NB4 (cell line): ENCODE measurements around the gene LCNL1.

Source experiments
- DNase-seq: peaks from one replicate; pipeline ENCODE4 v3.0.0; 2010; ENCODE audit warnings: low read depth
- H3K4me3 ChIP-seq: one replicate; pipeline ENCODE4 v1.5.1; 2011; ENCODE audit warnings: mild to moderate bottlenecking, low read depth, low read length, moderate library complexity
- MYC ChIP-seq: IDR thresholded peaks from 2 replicates; pipeline ENCODE4 v1.6.1; 2011; ENCODE audit warnings: low read depth, low read length
- POLR2A ChIP-seq: IDR thresholded peaks from 2 replicates; pipeline ENCODE4 v1.6.1; 2011; ENCODE audit warnings: mild to moderate bottlenecking; ENCODE audit not compliant: insufficient read length; ENCODE audit errors: extremely low read depth
- TF ChIP-seq, protein P1 (sequence below): IDR thresholded peaks from 2 replicates; pipeline ENCODE4 v1.6.1; 2011; ENCODE audit warnings: low read depth, low read length
- TF ChIP-seq, protein P2 (sequence below): IDR thresholded peaks from one replicate; pipeline ENCODE4 v1.5.1; 2012; ENCODE audit warnings: low read depth, low read length

Gene LCNL1

DNA sequence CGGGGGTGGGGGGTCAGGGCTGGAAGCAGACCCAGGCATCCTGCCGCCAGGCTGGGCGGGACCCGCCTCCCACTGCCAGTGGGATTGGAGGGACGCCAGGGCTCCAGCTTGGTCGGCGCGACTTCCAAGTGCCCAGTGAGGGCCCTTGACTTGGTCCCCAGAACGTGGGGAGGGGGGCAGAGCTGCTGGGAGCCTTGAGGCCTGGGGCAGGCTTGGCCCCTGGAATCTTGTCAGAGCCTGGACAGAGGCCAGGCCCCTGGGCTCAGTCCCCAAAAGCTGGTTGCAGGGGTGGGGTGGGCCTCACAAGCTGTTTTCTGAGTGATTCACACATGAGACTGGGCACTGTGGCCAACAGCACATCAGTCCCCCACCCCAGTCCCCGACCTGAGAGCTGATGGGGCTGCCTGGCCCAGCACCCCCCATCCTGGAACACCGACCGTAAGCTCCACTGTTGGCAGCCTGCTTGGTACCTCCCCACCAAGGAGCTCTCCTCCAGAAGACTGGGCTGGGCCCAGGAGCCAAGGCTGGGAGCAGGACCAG, 13.0 kb downstream of the LCNL1 start:
- TF ChIP-seq POLR2A = no peak
- no peak overlapping the region for H3K4me3 ChIP-seq
- no peak for DNase-seq

DNA sequence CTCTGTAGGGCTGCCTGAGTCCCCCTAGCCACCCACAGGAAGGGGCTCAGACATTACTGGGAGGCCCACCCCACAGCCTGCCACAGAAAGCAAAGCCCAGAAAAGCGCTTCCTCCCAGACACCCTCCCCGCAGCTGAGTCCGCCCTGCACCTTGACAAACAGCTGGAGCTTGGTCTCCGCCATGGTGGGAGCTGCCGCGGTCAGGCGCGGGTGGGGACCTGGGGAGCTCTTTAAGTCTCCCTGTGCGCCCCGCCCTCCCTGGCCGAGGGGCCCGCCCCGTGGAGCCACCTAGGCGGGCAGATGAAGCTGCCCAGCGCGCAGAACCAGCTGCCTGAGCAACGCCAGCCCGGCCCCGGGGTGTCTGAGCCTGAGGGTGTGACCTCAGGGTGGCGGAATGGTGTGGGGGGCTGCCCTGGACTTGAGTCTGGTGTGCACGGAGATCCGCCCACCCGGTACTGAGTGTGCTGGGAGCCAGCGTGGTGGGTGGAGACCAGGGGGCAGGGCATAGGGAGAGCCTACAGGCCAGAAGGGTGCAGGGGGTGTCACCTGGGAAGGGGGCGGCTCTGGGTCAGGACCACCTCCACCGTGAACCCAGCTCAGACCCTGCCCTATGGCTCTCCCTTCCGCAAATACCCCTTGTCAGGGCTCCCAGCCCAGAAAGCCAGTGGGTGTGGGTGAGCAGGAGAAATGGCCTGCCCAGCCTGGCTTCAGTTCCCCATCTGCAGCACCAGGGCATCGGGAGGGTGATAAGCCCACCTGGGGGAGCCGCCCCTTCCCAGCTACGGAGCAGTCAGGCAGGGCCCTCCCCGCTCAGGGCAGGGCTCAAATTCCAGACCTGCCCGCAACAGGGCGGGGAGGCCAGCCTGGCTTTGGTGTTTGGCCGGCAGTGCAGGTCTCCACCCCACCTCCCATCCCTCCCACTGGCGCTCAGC, 13.8 kb downstream of the LCNL1 start, which contains the start of gene CLIC3:
Gene CLIC3, minus strand, starts transcription at position 208 of the 932 bp plus-strand sequence. Its CDS starts 25 bp downstream, at position 183.
- no peak for TF ChIP-seq MYC
- TF ChIP-seq, protein P1, sequence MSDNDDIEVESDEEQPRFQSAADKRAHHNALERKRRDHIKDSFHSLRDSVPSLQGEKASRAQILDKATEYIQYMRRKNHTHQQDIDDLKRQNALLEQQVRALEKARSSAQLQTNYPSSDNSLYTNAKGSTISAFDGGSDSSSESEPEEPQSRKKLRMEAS = no peak
- TF ChIP-seq POLR2A = no peak
- TF ChIP-seq, protein P2, sequence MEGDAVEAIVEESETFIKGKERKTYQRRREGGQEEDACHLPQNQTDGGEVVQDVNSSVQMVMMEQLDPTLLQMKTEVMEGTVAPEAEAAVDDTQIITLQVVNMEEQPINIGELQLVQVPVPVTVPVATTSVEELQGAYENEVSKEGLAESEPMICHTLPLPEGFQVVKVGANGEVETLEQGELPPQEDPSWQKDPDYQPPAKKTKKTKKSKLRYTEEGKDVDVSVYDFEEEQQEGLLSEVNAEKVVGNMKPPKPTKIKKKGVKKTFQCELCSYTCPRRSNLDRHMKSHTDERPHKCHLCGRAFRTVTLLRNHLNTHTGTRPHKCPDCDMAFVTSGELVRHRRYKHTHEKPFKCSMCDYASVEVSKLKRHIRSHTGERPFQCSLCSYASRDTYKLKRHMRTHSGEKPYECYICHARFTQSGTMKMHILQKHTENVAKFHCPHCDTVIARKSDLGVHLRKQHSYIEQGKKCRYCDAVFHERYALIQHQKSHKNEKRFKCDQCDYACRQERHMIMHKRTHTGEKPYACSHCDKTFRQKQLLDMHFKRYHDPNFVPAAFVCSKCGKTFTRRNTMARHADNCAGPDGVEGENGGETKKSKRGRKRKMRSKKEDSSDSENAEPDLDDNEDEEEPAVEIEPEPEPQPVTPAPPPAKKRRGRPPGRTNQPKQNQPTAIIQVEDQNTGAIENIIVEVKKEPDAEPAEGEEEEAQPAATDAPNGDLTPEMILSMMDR = no peak
- no peak within 1 kb of the TSS for H3K4me3 ChIP-seq
- DNase-seq = peak; percentile 54

DNA sequence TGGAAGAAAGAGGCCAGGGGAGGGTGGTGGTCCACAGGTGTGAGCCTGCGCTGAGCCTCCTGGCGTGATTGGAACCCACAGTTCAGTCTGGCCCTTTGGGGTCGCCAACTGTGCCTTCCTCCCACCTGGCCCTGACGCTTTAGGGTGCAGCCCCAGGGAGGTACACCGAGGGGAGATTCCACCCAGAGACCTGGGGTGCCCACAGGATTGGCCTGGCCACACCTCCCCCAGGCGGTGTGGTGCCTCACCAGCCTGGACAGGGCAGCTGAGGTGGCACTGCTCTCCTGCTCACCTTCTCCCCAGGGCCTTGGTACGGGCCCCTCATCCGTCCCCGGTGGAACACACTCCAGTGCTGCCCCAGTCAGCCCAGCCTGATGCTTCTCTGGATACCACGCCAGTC, 14.6 kb downstream of the LCNL1 start:
- no peak overlapping the region for H3K4me3 ChIP-seq
- TF ChIP-seq POLR2A (no peak), MYC (no peak)
- TF ChIP-seq, protein P1 = no peak
- TF ChIP-seq, protein P2 = no peak
- no peak for DNase-seq

DNA sequence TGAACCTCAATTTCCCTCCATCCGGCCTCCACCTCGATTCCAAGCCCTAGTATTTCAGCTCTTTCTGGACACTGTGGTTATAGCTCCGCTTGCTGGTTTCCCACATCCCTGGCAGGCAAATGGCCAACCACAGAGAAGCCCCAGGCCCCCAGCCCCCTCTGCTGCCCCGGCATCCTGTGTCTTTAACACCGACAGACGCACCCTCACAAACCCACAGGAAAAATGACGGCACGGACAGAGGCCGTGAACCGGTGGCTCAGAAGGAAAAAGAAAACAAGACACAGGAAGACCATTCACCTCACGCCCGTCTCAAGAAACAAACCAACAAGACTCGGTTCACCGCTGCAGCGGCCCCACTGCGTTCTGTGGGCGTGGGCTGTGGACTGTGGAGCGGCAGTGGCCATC, 15.0 kb downstream of the LCNL1 start:
- TF ChIP-seq, protein P2 = no peak
- TF ChIP-seq MYC (no peak), POLR2A (no peak)
- TF ChIP-seq, protein P1 = no peak
- no peak overlapping the region for H3K4me3 ChIP-seq
- DNase-seq = no peak

DNA sequence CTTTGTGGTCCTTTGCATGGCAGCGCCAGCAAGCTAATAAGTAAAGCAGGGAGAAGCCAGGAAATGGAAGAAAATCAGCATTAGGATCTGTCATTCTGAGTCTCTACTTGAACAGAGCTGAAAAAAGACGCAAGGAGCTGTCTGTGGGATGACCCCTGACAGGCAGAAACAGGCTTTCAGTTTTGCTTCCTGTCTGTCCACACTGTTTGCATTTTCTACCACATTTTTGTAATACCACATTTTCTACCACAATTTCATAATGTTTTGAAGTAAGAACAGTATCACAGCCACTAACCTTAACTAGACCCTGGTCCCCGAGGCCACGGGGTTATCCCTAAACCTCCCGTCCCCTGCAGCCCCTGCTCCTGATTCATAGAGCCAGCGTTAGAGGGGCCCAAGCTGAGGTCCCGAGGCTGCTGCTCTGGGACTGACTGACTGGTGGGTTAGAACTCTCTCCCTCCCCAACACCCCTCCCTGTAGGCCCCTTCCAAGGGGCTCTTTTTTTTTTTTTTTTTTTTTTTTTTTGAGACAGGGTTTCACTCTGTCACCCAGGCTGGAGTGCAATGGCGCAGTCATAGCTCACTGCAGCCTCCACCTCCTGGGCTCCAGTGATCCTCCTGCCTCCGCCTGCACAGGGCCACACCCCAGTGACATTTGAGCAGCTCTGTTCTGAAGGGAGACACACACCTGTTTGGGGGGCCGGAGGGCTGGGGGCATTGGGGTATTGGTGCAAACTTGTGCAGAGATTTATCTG, 17.6 kb downstream of the LCNL1 start:
- TF ChIP-seq, protein P2 = no peak
- peak; percentile 38; the same call in 1 of the 2 replicates for TF ChIP-seq MYC
- TF ChIP-seq, protein P1 = peak; percentile 63
- no peak overlapping the region for H3K4me3 ChIP-seq
- peak; percentile 87 for DNase-seq
